ENCODE data around the gene SETD2.
"Not testable (repeated sequence)": the region's sequence is repeated elsewhere in the genome, so short reads cannot be mapped to it uniquely, and the experiment has no call there.

SETD2 gene, protein sequence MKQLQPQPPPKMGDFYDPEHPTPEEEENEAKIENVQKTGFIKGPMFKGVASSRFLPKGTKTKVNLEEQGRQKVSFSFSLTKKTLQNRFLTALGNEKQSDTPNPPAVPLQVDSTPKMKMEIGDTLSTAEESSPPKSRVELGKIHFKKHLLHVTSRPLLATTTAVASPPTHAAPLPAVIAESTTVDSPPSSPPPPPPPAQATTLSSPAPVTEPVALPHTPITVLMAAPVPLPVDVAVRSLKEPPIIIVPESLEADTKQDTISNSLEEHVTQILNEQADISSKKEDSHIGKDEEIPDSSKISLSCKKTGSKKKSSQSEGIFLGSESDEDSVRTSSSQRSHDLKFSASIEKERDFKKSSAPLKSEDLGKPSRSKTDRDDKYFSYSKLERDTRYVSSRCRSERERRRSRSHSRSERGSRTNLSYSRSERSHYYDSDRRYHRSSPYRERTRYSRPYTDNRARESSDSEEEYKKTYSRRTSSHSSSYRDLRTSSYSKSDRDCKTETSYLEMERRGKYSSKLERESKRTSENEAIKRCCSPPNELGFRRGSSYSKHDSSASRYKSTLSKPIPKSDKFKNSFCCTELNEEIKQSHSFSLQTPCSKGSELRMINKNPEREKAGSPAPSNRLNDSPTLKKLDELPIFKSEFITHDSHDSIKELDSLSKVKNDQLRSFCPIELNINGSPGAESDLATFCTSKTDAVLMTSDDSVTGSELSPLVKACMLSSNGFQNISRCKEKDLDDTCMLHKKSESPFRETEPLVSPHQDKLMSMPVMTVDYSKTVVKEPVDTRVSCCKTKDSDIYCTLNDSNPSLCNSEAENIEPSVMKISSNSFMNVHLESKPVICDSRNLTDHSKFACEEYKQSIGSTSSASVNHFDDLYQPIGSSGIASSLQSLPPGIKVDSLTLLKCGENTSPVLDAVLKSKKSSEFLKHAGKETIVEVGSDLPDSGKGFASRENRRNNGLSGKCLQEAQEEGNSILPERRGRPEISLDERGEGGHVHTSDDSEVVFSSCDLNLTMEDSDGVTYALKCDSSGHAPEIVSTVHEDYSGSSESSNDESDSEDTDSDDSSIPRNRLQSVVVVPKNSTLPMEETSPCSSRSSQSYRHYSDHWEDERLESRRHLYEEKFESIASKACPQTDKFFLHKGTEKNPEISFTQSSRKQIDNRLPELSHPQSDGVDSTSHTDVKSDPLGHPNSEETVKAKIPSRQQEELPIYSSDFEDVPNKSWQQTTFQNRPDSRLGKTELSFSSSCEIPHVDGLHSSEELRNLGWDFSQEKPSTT (N-terminal part only)
- total RNA-seq: 106 to 411 (median 264) reads per million in 9 experiments

DNA sequence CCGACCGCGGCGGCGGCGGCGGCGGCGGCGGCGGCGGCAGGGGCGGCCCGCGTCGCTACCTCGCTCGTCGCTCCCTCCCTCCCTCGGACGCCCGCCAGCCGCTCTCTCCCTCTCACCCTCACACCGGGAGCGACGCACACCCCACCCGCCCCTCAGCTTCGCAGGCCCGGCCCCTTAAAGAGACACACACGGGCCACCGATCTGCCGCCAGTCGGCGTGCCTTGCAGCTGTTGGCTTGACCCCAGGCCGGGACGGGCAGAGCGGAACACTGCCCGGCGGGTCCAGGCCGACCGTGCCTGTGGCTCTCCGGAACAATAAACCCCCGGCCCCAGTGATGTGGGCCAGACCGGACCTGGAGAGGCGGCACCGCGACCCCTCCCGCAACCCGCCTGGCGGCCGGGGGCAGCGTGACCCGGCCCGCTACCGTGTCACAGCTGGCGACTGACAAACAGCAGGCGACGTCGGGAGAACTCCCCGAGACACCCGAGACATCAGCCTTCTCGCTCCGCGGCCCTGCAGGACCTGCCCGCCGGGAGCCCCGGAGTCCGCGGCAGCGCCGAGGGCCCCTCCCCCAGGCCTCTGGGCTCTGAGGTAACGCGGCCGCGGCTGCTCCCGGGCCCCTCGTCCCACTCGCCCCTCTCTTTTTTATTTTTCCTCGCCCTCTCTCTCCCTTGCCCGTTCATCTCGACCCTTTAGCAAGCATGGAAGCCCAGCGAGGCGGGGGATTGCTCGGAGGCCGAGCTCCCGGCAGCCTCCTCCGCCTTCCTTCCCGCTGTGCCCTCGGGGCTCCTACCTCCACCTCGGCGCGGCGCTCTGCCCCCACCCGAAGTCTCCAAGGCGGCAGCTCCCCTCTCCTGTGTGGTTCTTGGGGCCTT is at the start of gene SETD2:
Gene SETD2 (minus strand): TSS at position 107 of the 875 bp plus-strand sequence. CDS start 189 bp downstream, outside the sequence.
- H3K4me1 Mint-ChIP-seq (ENCODE audit: low read depth in 2 of 2): peaks cover 27 to 47% of the 10 kb centered on the region in 2 donors
- ATAC-seq (replicated peaks) (peak; percentile 87), DNase-seq (peak; percentile 74 to 79 (median 78))
- peaks cover 32% of the 10 kb centered on the region for H3K36me3 Mint-ChIP-seq (ENCODE audit: insufficient read depth)
- H3K27me3 Mint-ChIP-seq: no peaks in the 10 kb centered on the region
- H3K9me3 Mint-ChIP-seq: no peaks in the 10 kb centered on the region
- H3K27ac Mint-ChIP-seq: peak within 1 kb of the TSS; percentile 95 to 98
- H3K4me3 Mint-ChIP-seq: peak within 1 kb of the TSS; percentile 84 to 96

DNA sequence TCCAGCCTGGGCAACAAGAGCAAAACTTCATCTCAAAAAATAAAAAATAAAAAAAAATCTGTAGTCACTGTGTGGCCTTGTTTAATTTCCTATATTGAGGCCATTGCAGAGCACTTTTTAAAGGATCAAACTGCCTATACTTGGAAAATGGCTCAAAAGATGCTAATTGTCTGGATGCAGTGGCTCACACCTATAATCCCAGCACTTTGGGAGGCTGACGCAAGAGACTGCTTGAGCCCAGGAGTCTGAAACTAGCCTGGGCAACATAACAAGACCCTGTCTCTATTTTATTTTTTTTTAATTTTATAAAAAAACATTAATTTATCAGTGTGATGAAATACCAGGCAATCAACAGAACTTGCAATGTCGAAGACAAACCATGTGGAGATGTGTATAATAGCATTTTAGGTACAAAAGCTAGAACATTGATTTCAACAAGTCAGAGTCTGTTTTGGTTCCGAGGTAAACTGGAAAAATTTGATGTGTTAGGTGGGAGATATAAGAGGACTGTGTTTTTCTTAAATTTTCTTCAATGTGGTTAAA is 47.0 kb upstream of the SETD2 start:
- H3K27me3 Mint-ChIP-seq: no peaks in the 10 kb centered on the region
- no peaks in the 10 kb centered on the region for H3K36me3 Mint-ChIP-seq (ENCODE audit: insufficient read depth)
- DNase-seq (no peak), ATAC-seq (replicated peaks) (no peak)
- no peaks in the 10 kb centered on the region for H3K4me1 Mint-ChIP-seq (ENCODE audit: low read depth in 2 of 2)
- H3K9me3 Mint-ChIP-seq: no peaks in the 10 kb centered on the region
- H3K27ac Mint-ChIP-seq: no peak overlapping the region
- H3K4me3 Mint-ChIP-seq: no peak overlapping the region

DNA sequence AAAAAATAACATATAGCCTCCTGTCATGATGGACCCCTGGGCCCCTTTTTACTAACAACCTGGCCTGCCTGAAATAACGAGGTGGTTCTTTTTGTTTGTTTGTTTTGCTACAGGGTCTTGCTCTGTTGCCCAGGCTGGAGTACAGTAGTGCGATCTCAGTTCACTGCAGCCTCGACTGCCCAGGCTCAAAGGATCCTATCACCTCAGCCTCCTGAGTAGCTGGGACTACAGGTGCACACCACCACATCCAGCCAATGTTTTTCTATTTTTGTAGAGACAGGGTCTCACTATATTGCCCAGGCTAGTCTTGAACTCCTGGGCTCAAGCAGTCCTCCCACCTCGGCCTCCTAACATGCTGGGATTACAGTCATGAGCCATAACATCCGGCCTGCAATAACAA is 42.1 kb upstream of the SETD2 start:
- H3K27ac Mint-ChIP-seq; H3K36me3 Mint-ChIP-seq (ENCODE audit: insufficient read depth); ATAC-seq (replicated peaks); H3K27me3 Mint-ChIP-seq; H3K9me3 Mint-ChIP-seq; H3K4me1 Mint-ChIP-seq (ENCODE audit: low read depth in 2 of 2); H3K4me3 Mint-ChIP-seq; DNase-seq: not testable (repeated sequence)

DNA sequence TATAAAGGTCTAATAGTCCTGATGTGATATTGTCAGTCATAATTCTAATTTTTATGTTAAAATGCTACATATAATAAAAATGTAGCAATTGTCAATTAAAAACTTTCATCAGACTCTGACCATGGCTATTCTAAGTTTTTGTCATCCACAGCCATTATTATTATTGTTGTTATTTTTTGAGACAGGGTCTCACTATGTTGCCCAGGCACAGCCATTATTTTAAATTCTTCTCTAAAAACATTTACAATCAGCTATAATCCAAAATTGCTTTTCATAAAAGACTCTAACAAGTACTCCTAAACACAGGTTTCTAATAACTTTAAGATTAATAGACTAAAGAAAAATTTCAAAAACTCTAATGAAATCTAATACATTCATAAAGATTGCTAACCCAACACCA is 41.0 kb upstream of the SETD2 start:
- Mint-ChIP-seq H3K4me1 (ENCODE audit: low read depth in 2 of 2) (no peaks in the 10 kb centered on the region), H3K27ac (no peak overlapping the region), H3K4me3 (no peak overlapping the region), H3K27me3 (no peaks in the 10 kb centered on the region), H3K9me3 (no peaks in the 10 kb centered on the region), H3K36me3 (ENCODE audit: insufficient read depth) (no peaks in the 10 kb centered on the region)
- DNase-seq: no peak
- ATAC-seq (replicated peaks): no peak

DNA sequence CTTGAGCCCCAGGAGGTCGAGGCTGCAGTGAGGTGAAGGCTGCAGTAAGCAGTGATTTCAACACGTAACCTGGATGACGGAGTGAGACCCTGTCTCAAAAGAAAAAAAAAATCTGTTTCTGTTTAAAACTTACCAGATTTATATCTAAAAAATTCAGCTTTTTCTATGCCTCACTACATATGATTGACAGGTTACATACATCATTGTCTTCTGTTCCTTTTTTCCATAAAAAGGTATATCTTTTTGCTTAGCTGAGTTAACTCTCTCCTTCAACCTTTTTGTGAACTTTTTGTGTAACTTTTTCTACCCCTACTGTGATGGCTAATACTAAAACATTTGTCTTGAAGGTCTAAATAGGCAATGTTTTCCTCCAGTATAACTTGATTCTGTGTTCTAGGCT is 38.6 kb upstream of the SETD2 start:
- no peaks in the 10 kb centered on the region for H3K36me3 Mint-ChIP-seq (ENCODE audit: insufficient read depth)
- no peaks in the 10 kb centered on the region for H3K4me1 Mint-ChIP-seq (ENCODE audit: low read depth in 2 of 2)
- no peak overlapping the region for H3K27ac Mint-ChIP-seq
- H3K4me3 Mint-ChIP-seq: no peak overlapping the region
- no peaks in the 10 kb centered on the region for H3K9me3 Mint-ChIP-seq
- no peak for ATAC-seq (replicated peaks)
- no peak for DNase-seq
- no peaks in the 10 kb centered on the region for H3K27me3 Mint-ChIP-seq

DNA sequence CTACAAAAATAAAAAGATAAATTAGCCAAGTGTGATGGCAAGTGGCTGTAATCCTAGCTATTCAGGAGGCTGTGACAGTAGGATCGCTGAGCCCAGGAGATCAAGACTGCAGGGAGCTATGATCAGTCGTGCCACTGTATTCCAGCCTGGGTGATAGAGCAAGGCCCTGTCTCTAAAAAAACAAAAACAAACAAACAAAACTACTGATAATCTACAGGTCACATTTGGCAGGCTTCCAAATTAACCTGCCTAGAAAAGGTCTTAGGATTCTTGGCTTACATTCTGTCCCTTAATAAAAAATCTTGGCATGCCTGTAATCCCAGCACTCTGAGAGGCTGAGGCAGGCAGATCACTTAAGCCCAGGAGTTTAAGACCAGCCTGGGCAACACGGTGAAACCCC is 33.4 kb upstream of the SETD2 start:
- ATAC-seq (replicated peaks) (no peak), DNase-seq (no peak)
- Mint-ChIP-seq H3K27ac (no peak overlapping the region), H3K9me3 (no peaks in the 10 kb centered on the region), H3K27me3 (no peaks in the 10 kb centered on the region), H3K4me1 (ENCODE audit: low read depth in 2 of 2) (no peaks in the 10 kb centered on the region), H3K36me3 (ENCODE audit: insufficient read depth) (peaks cover 4% of the 10 kb centered on the region), H3K4me3 (no peak overlapping the region)

DNA sequence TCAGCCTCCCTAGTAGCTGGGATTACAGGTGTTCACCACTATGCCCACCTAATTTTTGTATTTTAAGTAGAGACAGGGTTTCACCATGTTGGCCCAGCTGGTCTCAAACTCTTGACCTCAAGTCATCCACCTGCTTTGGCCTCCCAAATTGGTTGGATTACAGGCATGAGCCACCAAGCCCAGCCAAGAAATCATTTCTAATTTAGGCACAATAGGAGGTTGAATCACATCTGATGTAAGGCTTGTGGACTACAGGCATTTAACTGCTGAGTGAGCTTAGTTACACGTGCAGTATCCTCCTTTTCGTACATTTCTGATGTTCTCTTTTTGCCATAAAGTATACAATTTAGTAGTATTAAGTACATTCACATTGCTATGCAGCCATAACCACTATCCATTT is 31.1 kb upstream of the SETD2 start:
- DNase-seq: no peak
- H3K4me3 Mint-ChIP-seq: no peak overlapping the region

DNA sequence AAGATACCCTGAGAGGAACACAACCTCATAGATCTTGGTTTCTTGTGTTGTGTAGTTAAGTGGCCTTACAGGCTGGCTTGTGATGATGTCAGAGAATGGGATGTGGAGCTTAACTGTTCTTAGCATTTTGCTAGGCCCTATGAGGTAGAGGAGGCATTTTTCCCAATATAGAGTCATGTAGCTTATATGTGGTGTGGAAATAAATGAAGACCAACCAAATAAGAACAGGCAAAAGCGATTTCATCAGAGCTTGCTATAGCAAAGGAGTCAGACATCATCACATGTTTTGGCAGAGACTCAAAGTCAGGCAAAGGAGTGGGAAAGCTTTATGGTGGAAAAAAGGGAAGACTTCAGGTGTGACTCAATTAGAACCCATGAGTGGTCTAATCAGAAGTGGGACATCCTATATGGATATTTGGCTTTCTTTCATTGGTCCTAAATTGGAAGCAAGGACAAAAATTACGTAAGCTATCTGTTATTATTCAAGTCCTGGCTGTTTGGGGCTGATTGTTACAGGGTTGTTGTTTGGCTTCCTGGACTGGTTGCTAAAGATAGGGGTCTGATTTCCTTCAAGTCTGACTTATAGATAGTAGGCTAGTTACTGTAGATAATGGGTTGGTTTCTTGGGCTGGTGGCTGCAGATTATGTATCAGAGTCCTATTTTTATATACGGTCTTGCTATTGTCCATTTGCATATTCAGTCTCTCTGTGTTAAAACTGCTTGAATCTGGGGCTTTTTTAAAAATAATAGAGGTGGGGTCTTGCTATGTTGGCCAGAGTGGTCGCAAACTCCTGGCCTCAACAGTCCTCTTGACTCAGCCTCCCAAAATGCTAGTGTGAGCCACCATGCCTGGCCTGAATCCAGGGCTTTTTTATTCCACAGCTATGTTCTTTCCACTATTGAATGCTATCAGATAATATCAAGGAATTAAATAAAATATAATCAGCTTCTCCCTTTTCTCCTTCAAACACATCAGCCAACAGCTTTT is 30.3 kb upstream of the SETD2 start:
- Mint-ChIP-seq H3K4me1 (ENCODE audit: low read depth in 2 of 2) (no peaks in the 10 kb centered on the region), H3K27ac (no peak overlapping the region), H3K36me3 (ENCODE audit: insufficient read depth) (peaks cover 4% of the 10 kb centered on the region), H3K9me3 (no peaks in the 10 kb centered on the region), H3K4me3 (no peak overlapping the region), H3K27me3 (no peaks in the 10 kb centered on the region)
- ATAC-seq (replicated peaks): no peak
- no peak for DNase-seq

More for the DNA sequence above, 31.1 kb upstream of the SETD2 start:
- no peak overlapping the region for H3K27ac Mint-ChIP-seq
- peaks cover 4% of the 10 kb centered on the region for H3K36me3 Mint-ChIP-seq (ENCODE audit: insufficient read depth)
- H3K9me3 Mint-ChIP-seq: no peaks in the 10 kb centered on the region
- no peaks in the 10 kb centered on the region for H3K27me3 Mint-ChIP-seq
- H3K4me1 Mint-ChIP-seq (ENCODE audit: low read depth in 2 of 2): no peaks in the 10 kb centered on the region
- ATAC-seq (replicated peaks): no peak

DNA sequence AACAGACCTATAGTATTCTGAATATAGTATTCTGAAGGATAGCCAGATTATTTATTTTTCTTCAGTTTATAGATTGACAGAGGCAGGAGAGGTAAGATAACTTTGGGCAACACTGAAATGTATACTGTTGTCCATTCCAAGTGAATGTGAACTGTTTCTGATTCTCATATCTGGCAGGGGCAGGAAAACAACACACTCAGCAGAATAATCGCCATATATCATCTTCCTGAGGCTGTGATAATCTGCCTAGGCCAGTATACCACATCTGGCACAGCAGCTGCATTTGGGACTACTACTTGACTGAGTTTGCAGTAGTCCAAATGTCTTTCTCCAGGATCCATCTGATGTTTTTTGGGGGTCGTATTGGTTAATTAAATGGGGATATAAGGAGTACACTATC is 22.4 kb upstream of the SETD2 start:
- no peak overlapping the region for H3K27ac Mint-ChIP-seq
- ATAC-seq (replicated peaks): no peak
- no peaks in the 10 kb centered on the region for H3K36me3 Mint-ChIP-seq (ENCODE audit: insufficient read depth)
- H3K9me3 Mint-ChIP-seq: no peaks in the 10 kb centered on the region
- no peaks in the 10 kb centered on the region for H3K27me3 Mint-ChIP-seq
- DNase-seq: no peak
- no peaks in the 10 kb centered on the region for H3K4me1 Mint-ChIP-seq (ENCODE audit: low read depth in 2 of 2)
- H3K4me3 Mint-ChIP-seq: no peak overlapping the region

DNA sequence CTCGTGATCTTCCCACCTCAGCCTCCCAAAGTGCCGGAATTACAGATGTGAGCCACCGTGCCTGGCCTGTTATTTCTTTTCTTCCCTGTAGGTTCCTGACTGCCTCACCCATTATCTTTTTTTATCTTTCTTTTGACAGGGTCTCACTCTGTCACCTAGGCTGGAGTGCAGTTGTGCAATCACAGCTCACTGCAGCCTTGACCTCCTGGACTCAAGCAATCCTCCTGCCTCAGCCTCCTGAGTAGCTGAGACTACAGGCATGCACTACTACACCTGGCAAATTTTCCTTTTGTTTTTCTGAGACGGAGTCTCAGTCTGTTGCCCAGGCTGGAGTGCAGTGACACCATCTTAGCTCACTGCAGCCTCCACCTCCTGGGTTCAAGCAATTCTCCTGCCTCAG is 17.8 kb upstream of the SETD2 start:
- not testable (repeated sequence) for ATAC-seq (replicated peaks); H3K4me3 Mint-ChIP-seq; H3K36me3 Mint-ChIP-seq (ENCODE audit: insufficient read depth); H3K9me3 Mint-ChIP-seq; H3K27me3 Mint-ChIP-seq; DNase-seq; H3K4me1 Mint-ChIP-seq (ENCODE audit: low read depth in 2 of 2)
- H3K27ac Mint-ChIP-seq: peak overlapping the region in 1 of 2 donors; percentile 57

DNA sequence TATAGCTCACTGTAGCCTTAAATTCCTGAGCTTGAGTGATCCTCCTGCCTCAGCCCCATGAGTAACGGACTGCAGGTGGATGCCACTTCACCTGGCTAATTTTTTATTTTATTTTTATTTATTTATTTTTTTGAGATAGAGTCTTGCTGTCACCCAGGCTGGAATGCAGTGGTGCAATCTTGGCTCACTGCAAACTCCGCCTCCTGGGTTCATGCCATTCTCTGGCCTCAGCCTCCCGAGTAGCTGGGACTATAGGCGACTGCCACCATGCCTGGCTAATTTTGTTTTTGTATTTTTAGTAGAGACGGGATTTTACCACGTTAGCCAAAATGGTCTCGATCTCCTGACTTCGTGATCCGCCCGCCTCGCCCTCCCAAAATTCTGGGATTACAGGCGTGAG is 16.1 kb upstream of the SETD2 start:
- H3K9me3 Mint-ChIP-seq; ATAC-seq (replicated peaks); H3K27me3 Mint-ChIP-seq; DNase-seq; H3K4me1 Mint-ChIP-seq (ENCODE audit: low read depth in 2 of 2); H3K36me3 Mint-ChIP-seq (ENCODE audit: insufficient read depth); H3K27ac Mint-ChIP-seq; H3K4me3 Mint-ChIP-seq: not testable (repeated sequence)

Measured in effector memory CD8-positive, alpha-beta T cell (primary cell).